Keratinocyte (primary cell): Measurements from ENCODE around the gene AARS2. TPM values are rescaled to one million over a fixed set of nuclear protein-coding genes. Genes with fewer than 3 reads are reported as not detected.
"Not testable (repeated sequence)": the region's sequence is repeated elsewhere in the genome, so short reads cannot be mapped to it uniquely, and the experiment has no call there.

Source experiments
- DNase-seq: peaks from one replicate; pipeline ENCODE4 v3.0.0-alpha.2; 2011; ENCODE audit warnings: low read depth, missing footprints, low spot score
- FAIRE-seq: peaks from 2 replicates; lab custom pipeline; 2011; peaks lifted over from hg19 to GRCh38; lab: Jason Lieb, UNC
- H2AFZ ChIP-seq: 2 replicates; pipeline ENCODE4 v1.6.0; 2012; ENCODE audit warnings: low read length, control low read depth, inconsistent platforms; ENCODE audit not compliant: control insufficient read depth
- H3K27ac ChIP-seq: 2 replicates; pipeline ENCODE4 v1.5.1; 2011; ENCODE audit warnings: low read length; ENCODE audit not compliant: control insufficient read depth, insufficient read depth
- H3K27me3 ChIP-seq: 3 replicates; pipeline ENCODE4 v1.6.0; 2011; ENCODE audit warnings: low read length; ENCODE audit not compliant: control insufficient read depth, insufficient read depth; ENCODE audit errors: extremely low read depth
- H3K36me3 ChIP-seq, 2 experiments: 2 replicates in 1 of 2; 3 replicates in 1 of 2; pipeline ENCODE4 v1.5.1; 2011; ENCODE audit warnings: low read length in 2 of 2, mild to moderate bottlenecking in 1 of 2; ENCODE audit not compliant: control insufficient read depth in 2 of 2, insufficient read depth in 2 of 2; ENCODE audit errors: extremely low read depth in 1 of 2
- H3K4me1 ChIP-seq: 3 replicates; pipeline ENCODE4 v1.5.1; 2011; ENCODE audit warnings: low read length; ENCODE audit not compliant: control insufficient read depth, insufficient read depth; ENCODE audit errors: extremely low read depth
- H3K4me2 ChIP-seq: 3 replicates; pipeline ENCODE4 v1.6.0; 2011; ENCODE audit warnings: low read depth, low read length; ENCODE audit not compliant: control insufficient read depth, insufficient read depth; ENCODE audit errors: extremely low read depth
- H3K4me3 ChIP-seq, 3 experiments: fragments of 200-600 bp in 1 of 3; sonication (generic) in 1 of 3; 2 replicates in 2 of 3; 3 replicates in 1 of 3; pipeline ENCODE4 v1.5.1; 2011 to 2016; ENCODE audit warnings: low read length in 3 of 3, mild to moderate bottlenecking in 3 of 3, control low read depth in 2 of 3, inconsistent platforms in 1 of 3, low read depth in 1 of 3, mixed read lengths in 1 of 3, mixed run types in 1 of 3, moderate library complexity in 1 of 3; ENCODE audit not compliant: control insufficient read depth in 2 of 3, insufficient read depth in 2 of 3; ENCODE audit errors: extremely low read depth in 1 of 3
- H3K79me2 ChIP-seq: 2 replicates; pipeline ENCODE4 v1.6.0; 2012; ENCODE audit warnings: low read length; ENCODE audit not compliant: control insufficient read depth, insufficient read depth
- H3K9ac ChIP-seq: 3 replicates; pipeline ENCODE4 v1.6.0; 2011; ENCODE audit warnings: low read length; ENCODE audit not compliant: control insufficient read depth, insufficient read depth; ENCODE audit errors: extremely low read depth
- H3K9me1 ChIP-seq: 3 replicates; pipeline ENCODE4 v1.6.0; 2011; ENCODE audit warnings: low read length; ENCODE audit not compliant: control insufficient read depth, insufficient read depth; ENCODE audit errors: extremely low read depth
- H3K9me3 ChIP-seq: 2 replicates; pipeline ENCODE4 v1.5.1; 2012; ENCODE audit warnings: low read depth, low read length; ENCODE audit not compliant: control insufficient read depth
- H4K20me1 ChIP-seq: 3 replicates; pipeline ENCODE4 v1.6.0; 2011; ENCODE audit warnings: low read length; ENCODE audit not compliant: control insufficient read depth, insufficient read depth; ENCODE audit errors: extremely low read depth
- CTCF ChIP-seq, 3 experiments: IDR thresholded peaks in 1 of 3; conservative IDR thresholded peaks in 1 of 3; optimal IDR thresholded peaks in 1 of 3; 2 replicates in 2 of 3; 3 replicates in 1 of 3; pipeline versions ENCODE3 to v1.5.1; 2011; ENCODE audit warnings: low read length in 3 of 3, mild to moderate bottlenecking in 3 of 3, moderate library complexity in 2 of 3, control low read depth in 1 of 3, inconsistent platforms in 1 of 3; ENCODE audit not compliant: insufficient read depth in 2 of 3; ENCODE audit errors: extremely low read depth in 1 of 3
- EZH2 ChIP-seq: IDR thresholded peaks from one replicate; pipeline ENCODE4 v1.6.1; 2012; ENCODE audit warnings: inconsistent platforms, mild to moderate bottlenecking, low read length, moderate library complexity
- dilution Hi-C: fragments of 300-500 bp; cut with MboI; formaldehyde crosslinking; loops from one replicate; pipeline ENCODE4 v1.7.0; 2020; ENCODE audit warnings: low sequenced_read_pairs; ENCODE audit not compliant: extremely low pct_ligation_motif_present
- polyA plus RNA-seq, 5 experiments: library from polyadenylated mRNA; depleted of rRNA in 3 of 5; stranded (reverse) in 3 of 5; stranded (forward) in 1 of 5; unstranded in 1 of 5; fragments of >200 nt; gene quantifications; 1 replicate in 1 of 5; 2 replicates in 3 of 5; 3 replicates in 1 of 5; pipeline versions ENCODE4 v1.2.1 to v1.2.3, GENCODE V29; 2011 to 2012; ENCODE audit warnings: missing spikeins in 2 of 5, low read depth in 1 of 5, low replicate concordance in 1 of 5

The AARS2 gene
- polyA plus RNA-seq, 1 donor (not counting 4 experiments of a cell fraction or from before 2014, with no cell fraction given) = 5.8 TPM

GRCh38 chr6:44329858-44330257, 16.7 kb upstream of the AARS2 start:
- no peak overlapping the region for H3K9ac ChIP-seq
- no peak for DNase-seq
- H3K9me3 ChIP-seq = no peaks in the 10 kb centered on the region
- H3K27me3 ChIP-seq = peaks cover 8% of the 10 kb centered on the region
- no peaks in the 10 kb centered on the region for H3K4me1 ChIP-seq
- dilution Hi-C loops = no loop called here
- H3K79me2 ChIP-seq = no peaks in the 10 kb centered on the region
- no peak overlapping the region for H3K27ac ChIP-seq
- no peak overlapping the region for H3K4me3 ChIP-seq
- FAIRE-seq = no peak
- no peak overlapping the region for H3K4me2 ChIP-seq
- no peak overlapping the region for H2AFZ ChIP-seq
- no peaks in the 10 kb centered on the region for H3K36me3 ChIP-seq
- no peaks in the 10 kb centered on the region for H3K9me1 ChIP-seq
- TF ChIP-seq EZH2 = no peak
- TF ChIP-seq CTCF (optimal IDR thresholded peaks at IDR 0.05 in 1 of 3, IDR thresholded peaks at IDR 0.05 in 1 of 3, conservative IDR thresholded peaks at IDR 0.05 in 1 of 3; ENCODE audit: extremely low read depth in 1 of 3, insufficient read depth in 2 of 3, low read length in 3 of 3) = no peak
- no peaks in the 10 kb centered on the region for H4K20me1 ChIP-seq

- H3K9ac ChIP-seq, H3K4me2 ChIP-seq, H3K9me1 ChIP-seq, H3K27ac ChIP-seq, H4K20me1 ChIP-seq, H3K9me3 ChIP-seq, H3K4me1 ChIP-seq, FAIRE-seq, H3K27me3 ChIP-seq, H3K36me3 ChIP-seq, DNase-seq, H3K79me2 ChIP-seq, H3K4me3 ChIP-seq, H2AFZ ChIP-seq, dilution Hi-C loops: not testable (repeated sequence)
Observed at GRCh38 chr6:44328203-44328602, 15.1 kb upstream of the AARS2 start.

- dilution Hi-C loops = no loop called here
- H3K27me3 ChIP-seq = peaks cover 8% of the 10 kb centered on the region
- FAIRE-seq = no peak
Observed at GRCh38 chr6:44327760-44328159, 14.6 kb upstream of the AARS2 start.

More at GRCh38 chr6:44327760-44328159, 14.6 kb upstream of the AARS2 start:
- Histone ChIP-seq H3K9ac (no peak overlapping the region), H3K9me3 (no peaks in the 10 kb centered on the region), H3K27ac (no peak overlapping the region), H3K4me2 (no peak overlapping the region), H4K20me1 (no peaks in the 10 kb centered on the region), H2AFZ (no peak overlapping the region), H3K9me1 (no peaks in the 10 kb centered on the region), H3K79me2 (no peaks in the 10 kb centered on the region), H3K4me1 (no peaks in the 10 kb centered on the region), H3K36me3 (no peaks in the 10 kb centered on the region), H3K4me3 (no peak overlapping the region)
- DNase-seq = no peak
- TF ChIP-seq CTCF (optimal IDR thresholded peaks at IDR 0.05 in 1 of 3, IDR thresholded peaks at IDR 0.05 in 1 of 3, conservative IDR thresholded peaks at IDR 0.05 in 1 of 3; ENCODE audit: extremely low read depth in 1 of 3, insufficient read depth in 2 of 3, low read length in 3 of 3) (no peak), EZH2 (no peak)
